C4-2B (cell line): ENCODE data around the gene CRLF2.

Experiments
- CTCF ChIP-seq: fragments of 450-650 bp; conservative IDR thresholded peaks from 2 replicates; pipeline ENCODE4 v1.5.1; 2017; ENCODE audit warnings: mild to moderate bottlenecking
- ZFX ChIP-seq: fragments of 450-650 bp; IDR thresholded peaks from 2 replicates; pipeline ENCODE4 v1.6.1; 2017

DNA sequence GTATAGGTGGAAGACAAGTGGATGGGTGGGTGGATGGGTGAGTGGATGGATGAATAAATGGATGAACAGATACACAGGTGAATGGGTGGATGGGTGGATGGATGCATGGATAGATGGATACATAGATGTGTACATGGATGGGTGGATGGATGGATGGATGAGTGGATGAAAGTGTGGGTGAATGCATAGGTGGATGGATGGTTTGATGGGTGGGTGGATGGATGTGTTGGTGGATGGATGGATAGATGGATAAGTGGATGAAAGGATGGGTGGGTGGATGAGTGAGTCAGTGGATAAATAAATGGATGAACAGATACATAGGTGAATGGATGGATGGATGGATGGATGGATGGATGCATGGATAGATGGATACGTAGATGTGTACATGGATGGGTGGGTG lies 1.6 kb downstream of the CRLF2 start:
- TF ChIP-seq CTCF, result no peak
- TF ChIP-seq ZFX, result no peak
